GM12872 (cell line): Measurements from ENCODE around the gene ATG7.

ENCODE experiments used
- TF ChIP-seq, protein P1 (sequence below): IDR thresholded peaks from 3 replicates; pipeline ENCODE4 v1.5.1; 2011; ENCODE audit warnings: low read depth, mild to moderate bottlenecking, low read length, moderate library complexity; ENCODE audit not compliant: insufficient read depth

The ATG7 gene

DNA sequence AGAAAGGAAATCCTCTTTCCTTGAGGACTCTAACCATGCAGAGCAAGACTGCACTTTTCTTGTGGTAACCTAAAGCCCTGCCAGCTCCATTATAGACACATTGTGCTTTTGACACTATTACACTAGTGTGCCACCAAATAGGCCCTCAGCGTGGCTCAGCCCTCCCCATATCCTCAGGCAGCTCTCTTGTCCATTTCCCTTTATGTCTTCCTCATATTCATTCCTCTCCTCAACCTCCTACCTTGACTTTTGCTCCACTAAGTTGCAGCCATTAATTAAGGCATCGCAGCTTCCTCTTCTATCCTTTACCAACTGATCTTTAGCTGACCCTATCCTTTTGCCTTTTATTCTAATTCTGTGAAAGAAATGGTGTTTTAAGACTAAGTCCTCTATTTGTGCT lies 3.7 kb downstream of the ATG7 start:
- TF ChIP-seq, protein P1, sequence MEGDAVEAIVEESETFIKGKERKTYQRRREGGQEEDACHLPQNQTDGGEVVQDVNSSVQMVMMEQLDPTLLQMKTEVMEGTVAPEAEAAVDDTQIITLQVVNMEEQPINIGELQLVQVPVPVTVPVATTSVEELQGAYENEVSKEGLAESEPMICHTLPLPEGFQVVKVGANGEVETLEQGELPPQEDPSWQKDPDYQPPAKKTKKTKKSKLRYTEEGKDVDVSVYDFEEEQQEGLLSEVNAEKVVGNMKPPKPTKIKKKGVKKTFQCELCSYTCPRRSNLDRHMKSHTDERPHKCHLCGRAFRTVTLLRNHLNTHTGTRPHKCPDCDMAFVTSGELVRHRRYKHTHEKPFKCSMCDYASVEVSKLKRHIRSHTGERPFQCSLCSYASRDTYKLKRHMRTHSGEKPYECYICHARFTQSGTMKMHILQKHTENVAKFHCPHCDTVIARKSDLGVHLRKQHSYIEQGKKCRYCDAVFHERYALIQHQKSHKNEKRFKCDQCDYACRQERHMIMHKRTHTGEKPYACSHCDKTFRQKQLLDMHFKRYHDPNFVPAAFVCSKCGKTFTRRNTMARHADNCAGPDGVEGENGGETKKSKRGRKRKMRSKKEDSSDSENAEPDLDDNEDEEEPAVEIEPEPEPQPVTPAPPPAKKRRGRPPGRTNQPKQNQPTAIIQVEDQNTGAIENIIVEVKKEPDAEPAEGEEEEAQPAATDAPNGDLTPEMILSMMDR: no peak

DNA sequence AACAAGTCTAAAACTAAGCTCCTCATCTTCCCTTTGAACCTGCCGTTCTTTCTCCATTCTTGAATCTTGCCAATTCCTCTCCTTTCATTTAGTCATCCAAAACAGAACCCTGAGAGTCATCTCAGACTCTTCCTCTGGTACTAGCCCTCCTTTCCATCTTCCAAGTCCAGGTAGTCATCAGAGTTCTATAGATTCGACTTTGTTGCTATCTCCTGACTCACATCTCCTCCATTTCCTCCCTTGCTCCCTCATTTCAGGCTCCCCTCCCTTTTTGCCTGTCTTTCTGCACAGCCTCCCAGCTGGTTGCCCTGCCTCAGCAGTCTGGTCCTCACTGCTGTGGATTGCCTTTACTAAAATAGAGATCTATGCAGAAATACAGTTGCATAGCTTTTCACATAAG lies 4.7 kb downstream of the ATG7 start:
- TF ChIP-seq, protein P1: no peak

DNA sequence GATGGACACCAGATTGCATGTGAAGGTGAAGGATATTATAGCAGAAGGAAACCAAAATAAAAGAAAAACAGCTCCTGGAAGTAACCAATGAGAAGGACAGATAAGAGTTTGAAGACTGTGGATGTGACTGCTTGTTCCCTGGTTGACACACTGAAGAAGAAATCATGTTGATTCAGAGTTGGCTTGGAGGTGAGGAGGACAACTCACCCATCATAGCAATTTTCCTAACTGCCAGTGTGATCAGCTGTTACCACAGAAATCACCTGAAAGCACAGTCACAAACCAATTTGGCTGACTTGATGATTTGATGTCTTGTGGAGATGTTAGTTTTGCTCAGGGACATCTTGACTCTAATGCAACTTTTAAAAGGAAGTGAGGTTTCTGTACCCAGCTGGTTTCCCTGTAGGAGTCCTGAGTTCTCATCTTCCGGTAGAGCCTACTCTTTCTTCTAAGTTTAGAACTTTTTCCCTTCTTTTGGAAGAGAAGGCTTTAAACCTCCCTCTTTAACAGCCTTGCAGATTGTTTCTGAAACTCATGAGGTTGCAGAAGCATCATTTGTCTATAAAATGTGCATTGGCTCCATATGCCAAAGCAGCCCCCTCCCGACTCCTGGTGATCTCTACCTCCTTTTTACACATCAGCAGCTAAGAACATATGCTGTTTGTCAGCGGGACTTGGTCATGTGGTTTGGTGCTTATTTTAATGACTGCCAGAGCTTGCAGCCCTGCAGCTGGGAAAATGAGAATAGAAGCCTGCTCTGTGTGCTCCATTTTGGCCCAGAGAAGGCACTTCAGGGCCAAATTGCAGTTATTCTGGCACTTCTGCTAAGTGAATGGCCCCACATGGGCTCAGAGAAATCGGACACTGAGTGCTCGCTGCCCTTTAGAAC lies 10.3 kb downstream of the ATG7 start:
- TF ChIP-seq, protein P1: no peak

DNA sequence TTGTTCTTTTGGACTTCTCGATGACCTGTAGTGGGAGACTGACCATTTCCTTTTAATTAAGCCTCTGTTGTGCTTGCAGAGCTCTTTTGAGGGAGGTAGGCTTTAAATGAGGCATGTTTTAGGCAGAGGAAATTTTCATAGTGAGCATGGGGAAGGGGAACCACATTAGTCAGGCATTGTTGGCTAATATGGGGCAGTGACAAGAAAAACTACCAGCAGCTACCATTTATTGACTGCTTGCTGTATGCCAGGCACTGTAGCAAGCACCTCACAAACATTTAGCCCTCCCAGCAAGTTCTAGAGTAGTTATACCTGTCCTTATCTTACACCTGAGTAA lies 10.9 kb downstream of the ATG7 start:
- TF ChIP-seq, protein P1: no peak

DNA sequence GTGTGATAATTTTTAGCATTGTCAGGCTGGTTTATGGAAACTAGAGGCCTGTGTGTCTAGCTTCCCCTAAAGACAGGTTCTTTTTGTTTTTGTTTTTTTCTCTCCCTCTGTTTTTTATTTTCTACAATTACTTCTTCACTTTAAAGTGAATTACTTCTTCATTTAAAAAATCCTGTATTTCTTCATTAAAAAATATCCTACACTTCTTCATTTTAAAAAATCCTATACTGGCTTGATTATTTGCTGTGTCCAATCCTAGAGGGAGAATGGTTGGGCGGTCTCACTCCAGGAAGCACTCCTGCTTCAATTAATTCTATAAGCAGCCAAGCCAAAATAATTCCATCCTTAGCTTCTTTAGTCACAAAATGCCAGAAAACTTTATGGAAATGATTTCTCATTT lies 11.8 kb downstream of the ATG7 start:
- TF ChIP-seq, protein P1: no peak

DNA sequence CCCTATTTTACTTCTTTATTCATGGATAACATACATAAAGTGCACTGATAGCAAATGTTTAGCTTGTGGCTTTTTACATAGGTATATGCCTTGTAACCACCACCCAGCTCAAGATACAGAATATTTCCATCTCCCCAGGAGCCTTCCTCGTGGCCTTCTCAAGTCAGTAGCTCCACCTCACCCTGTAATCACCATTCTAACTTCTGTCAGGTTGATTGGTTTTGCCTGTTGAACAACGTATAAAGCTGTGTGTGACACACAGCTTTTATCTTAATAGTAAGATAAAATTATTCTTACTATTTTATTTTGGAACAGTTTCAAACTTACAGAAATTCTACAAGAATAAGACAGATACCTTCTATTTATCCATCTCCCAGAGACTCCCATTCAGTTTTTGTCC lies 13.3 kb downstream of the ATG7 start:
- TF ChIP-seq, protein P1: no peak

DNA sequence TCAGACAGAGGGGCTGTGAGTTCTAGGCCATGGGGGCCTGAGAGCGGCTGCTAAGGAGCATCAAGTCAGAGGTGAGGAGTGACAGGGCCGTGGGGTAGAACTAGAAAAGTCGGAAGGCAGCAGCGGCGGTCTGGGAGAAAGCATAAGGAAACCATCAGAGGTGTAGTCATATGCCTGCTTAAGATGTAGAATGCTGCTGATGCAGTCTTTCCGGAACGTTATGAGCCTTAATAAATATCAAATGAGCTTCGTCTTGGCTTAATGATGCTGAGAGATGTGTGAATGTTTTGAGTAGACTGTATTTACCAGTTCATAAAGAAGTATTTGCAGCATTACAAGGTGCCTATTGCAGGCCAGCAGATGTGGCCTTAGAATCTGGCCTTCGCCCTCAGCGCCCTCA lies 15.2 kb downstream of the ATG7 start:
- TF ChIP-seq, protein P1: no peak

DNA sequence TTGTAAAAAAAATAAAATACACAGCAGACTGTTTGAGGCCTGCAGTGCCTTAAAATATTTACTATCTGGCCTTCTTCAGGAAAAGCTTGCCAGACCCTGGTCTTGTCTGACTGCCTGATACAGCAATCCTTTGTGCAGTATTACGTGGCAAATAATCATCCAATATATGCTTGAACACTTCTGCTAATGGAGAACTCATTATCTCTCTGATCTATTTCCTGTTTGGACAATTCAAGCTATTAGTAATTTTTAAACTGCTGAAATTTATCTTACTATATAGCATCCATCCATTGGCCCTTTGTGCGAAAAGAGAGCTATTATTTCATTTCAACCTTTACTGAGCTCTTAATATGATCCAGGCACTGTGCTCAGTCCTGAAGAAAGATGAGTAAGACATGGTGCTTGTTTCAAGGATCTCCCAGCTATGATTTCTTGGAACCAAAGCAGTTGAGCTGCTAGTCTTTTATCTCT lies 15.9 kb downstream of the ATG7 start:
- TF ChIP-seq, protein P1: no peak
